Neural progenitor cell (in vitro differentiated cells): ENCODE measurements around the gene LMAN2. TPM values are rescaled to one million over a fixed set of nuclear protein-coding genes. Genes with fewer than 3 reads are reported as not detected.
A peak's percentile ranks its signal among the peaks of the same experiment; 100 is the strongest.

Experiments used
- DNase-seq: peaks from one replicate; pipeline ENCODE4 v3.0.0-alpha.2; 2016; ENCODE audit warnings: low spot score
- H2AFZ ChIP-seq: fragments of 200-600 bp; sonication (generic); replicated peaks from 2 replicates; pipeline ENCODE4 v1.6.1; 2016; ENCODE audit warnings: antibody characterized with exemption
- H3F3A ChIP-seq: fragments of 200-600 bp; sonication (generic); 2 replicates; pipeline ENCODE4 v1.6.1; 2016; ENCODE audit warnings: antibody characterized with exemption, low read depth
- H3K27ac ChIP-seq: fragments of 200-600 bp; sonication (generic); 2 replicates; pipeline ENCODE4 v1.5.1; 2016; ENCODE audit warnings: mild to moderate bottlenecking
- H3K27me3 ChIP-seq: fragments of 200-600 bp; sonication (generic); 2 replicates; pipeline ENCODE4 v1.6.1; 2016; ENCODE audit warnings: mild to moderate bottlenecking, moderate library complexity
- H3K36me3 ChIP-seq: fragments of 200-600 bp; sonication (generic); 2 replicates; pipeline ENCODE4 v1.5.1; 2016
- H3K4me1 ChIP-seq: fragments of 200-600 bp; sonication (generic); 2 replicates; pipeline ENCODE4 v1.6.1; 2016; ENCODE audit warnings: mixed run types
- H3K4me2 ChIP-seq: fragments of 200-600 bp; sonication (generic); 2 replicates; pipeline ENCODE4 v1.6.1; 2016
- H3K4me3 ChIP-seq: fragments of 200-600 bp; sonication (generic); 2 replicates; pipeline ENCODE4 v1.5.1; 2016
- H3K79me2 ChIP-seq: fragments of 200-600 bp; sonication (generic); 2 replicates; pipeline ENCODE4 v1.6.1; 2016; ENCODE audit warnings: low read depth
- H3K9ac ChIP-seq: fragments of 200-600 bp; sonication (generic); 2 replicates; pipeline ENCODE4 v1.6.1; 2016
- H3K9me3 ChIP-seq: fragments of 200-600 bp; sonication (generic); 2 replicates; pipeline ENCODE4 v1.5.1; 2016; ENCODE audit warnings: low read depth
- H4K20me1 ChIP-seq: fragments of 200-600 bp; sonication (generic); 2 replicates; pipeline ENCODE4 v1.6.1; 2016; ENCODE audit warnings: low read depth
- H3K27ac Mint-ChIP-seq: 3 replicates; pipeline ENCODE4 v1.8.0; 2021; ENCODE audit warnings: mixed read lengths
- H3K27me3 Mint-ChIP-seq: 2 replicates; pipeline ENCODE4 v1.8.0; 2022; ENCODE audit warnings: low read depth, mild to moderate bottlenecking, inconsistent platforms, moderate library complexity, mixed read lengths; ENCODE audit not compliant: insufficient read depth
- H3K36me3 Mint-ChIP-seq: 3 replicates; pipeline ENCODE4 v1.8.0; 2021; ENCODE audit warnings: mixed read lengths
- H3K4me1 Mint-ChIP-seq: 3 replicates; pipeline ENCODE4 v1.8.0; 2021; ENCODE audit warnings: mixed read lengths
- H3K4me3 Mint-ChIP-seq: 3 replicates; pipeline ENCODE4 v1.8.0; 2021; ENCODE audit warnings: mild to moderate bottlenecking, moderate library complexity, mixed read lengths
- H3K9me3 Mint-ChIP-seq: 3 replicates; pipeline ENCODE4 v1.8.0; 2020; ENCODE audit warnings: mixed read lengths
- CTCF ChIP-seq: fragments of 200-600 bp; sonication (generic); IDR thresholded peaks from 2 replicates; pipeline ENCODE4 v1.5.1; 2017; ENCODE audit warnings: antibody characterized with exemption, mild to moderate bottlenecking
- EZH2 ChIP-seq: fragments of 200-600 bp; sonication (generic); IDR thresholded peaks from 2 replicates; pipeline ENCODE4 v1.6.1; 2017; ENCODE audit warnings: antibody characterized with exemption, mild to moderate bottlenecking, moderate library complexity
- EZH2phosphoT487 ChIP-seq: fragments of 200-600 bp; sonication (generic); IDR thresholded peaks from 2 replicates; pipeline ENCODE4 v1.6.1; 2017; ENCODE audit warnings: antibody characterized with exemption
- total RNA-seq: library from RNA; depleted of rRNA; stranded (reverse); fragments of >200 nt; gene quantifications from 2 replicates; pipeline ENCODE4 v1.2.3, GENCODE V29; 2015; ENCODE audit warnings: low replicate concordance

The LMAN2 gene
- total RNA-seq = 96.5 and 116 TPM in 2 replicates

- Mint-ChIP-seq H3K27ac (peak within 1 kb of the TSS; percentile 100), H3K9me3 (peaks cover 2% of the 10 kb centered on the region)
- H3F3A ChIP-seq = peaks cover 22% of the 10 kb centered on the region
Measured at GRCh38 chr5:177351392-177352329, at the start of gene LMAN2. Gene LMAN2, minus strand, starts transcription at chr5:177351668. Its CDS starts 21 bp downstream, at chr5:177351647.

GRCh38 chr5:177399997-177400868 is 48.8 kb upstream of the LMAN2 start, which contains the start of gene PFN3:
Gene PFN3, minus strand, starts transcription at chr5:177400661. Its CDS starts 85 bp downstream, at chr5:177400576.
- H3K4me1 Mint-ChIP-seq = peaks cover 10% of the 10 kb centered on the region
- peak within 1 kb of the TSS; percentile 10 for H3K4me3 Mint-ChIP-seq
- peaks cover 40% of the 10 kb centered on the region for H3K27me3 Mint-ChIP-seq
- Histone ChIP-seq H3F3A (peaks cover 19% of the 10 kb centered on the region), H3K4me3 (no peak within 1 kb of the TSS), H3K9me3 (no peaks in the 10 kb centered on the region), H3K9ac (no peak within 1 kb of the TSS), H4K20me1 (no peaks in the 10 kb centered on the region), H3K79me2 (no peaks in the 10 kb centered on the region), H3K4me1 (peaks cover 15% of the 10 kb centered on the region), H3K36me3 (no peaks in the 10 kb centered on the region), H3K4me2 (no peak within 1 kb of the TSS), H2AFZ (no peak within 1 kb of the TSS), H3K27ac (no peak within 1 kb of the TSS), H3K27me3 (peaks cover 58% of the 10 kb centered on the region)
- no peaks in the 10 kb centered on the region for H3K36me3 Mint-ChIP-seq
- H3K9me3 Mint-ChIP-seq = no peaks in the 10 kb centered on the region
- TF ChIP-seq EZH2phosphoT487 (no peak), EZH2 (no peak), CTCF (no peak)
- no peak for DNase-seq
- no peak within 1 kb of the TSS for H3K27ac Mint-ChIP-seq

More at GRCh38 chr5:177351392-177352329, at the start of gene LMAN2:
- H3K9ac ChIP-seq = peak within 1 kb of the TSS; percentile 91
- Mint-ChIP-seq H3K4me3 (peak within 1 kb of the TSS; percentile 98), H3K27me3 (peaks cover 13% of the 10 kb centered on the region), H3K36me3 (no peaks in the 10 kb centered on the region), H3K4me1 (peaks cover 30% of the 10 kb centered on the region)
- peaks cover 12% of the 10 kb centered on the region for H3K4me1 ChIP-seq
- peak within 1 kb of the TSS; percentile 97 for H3K27ac ChIP-seq
- H3K9me3 ChIP-seq = no peaks in the 10 kb centered on the region
- peak; percentile 96 for DNase-seq
- peaks cover 9% of the 10 kb centered on the region for H3K27me3 ChIP-seq
- peaks cover 16% of the 10 kb centered on the region for H4K20me1 ChIP-seq
- peaks cover 47% of the 10 kb centered on the region for H3K79me2 ChIP-seq
- peaks cover 4% of the 10 kb centered on the region for H3K36me3 ChIP-seq
- peak within 1 kb of the TSS; percentile 93 for H2AFZ ChIP-seq
- TF ChIP-seq EZH2 (no peak), CTCF (no peak), EZH2phosphoT487 (no peak)
- H3K4me2 ChIP-seq = peak within 1 kb of the TSS; percentile 95
- peak within 1 kb of the TSS; percentile 80 for H3K4me3 ChIP-seq

- Mint-ChIP-seq H3K36me3 (no peaks in the 10 kb centered on the region), H3K4me3 (no peak overlapping the region), H3K9me3 (no peaks in the 10 kb centered on the region)
Measured at GRCh38 chr5:177397875-177398390, 46.5 kb upstream of the LMAN2 start.

More at GRCh38 chr5:177397875-177398390, 46.5 kb upstream of the LMAN2 start:
- Histone ChIP-seq H3K9me3 (no peaks in the 10 kb centered on the region), H3K9ac (no peak overlapping the region), H3K36me3 (no peaks in the 10 kb centered on the region), H3K79me2 (no peaks in the 10 kb centered on the region), H3K27ac (no peak overlapping the region), H4K20me1 (no peaks in the 10 kb centered on the region), H3F3A (peaks cover 15% of the 10 kb centered on the region), H2AFZ (no peak overlapping the region), H3K4me1 (peaks cover 4% of the 10 kb centered on the region), H3K27me3 (peaks cover 35% of the 10 kb centered on the region), H3K4me2 (no peak overlapping the region), H3K4me3 (no peak overlapping the region)
- no peak for TF ChIP-seq CTCF
- TF ChIP-seq EZH2 = no peak
- no peak for TF ChIP-seq EZH2phosphoT487
- H3K27me3 Mint-ChIP-seq = peaks cover 23% of the 10 kb centered on the region
- H3K27ac Mint-ChIP-seq = no peak overlapping the region
- peaks cover 8% of the 10 kb centered on the region for H3K4me1 Mint-ChIP-seq
- no peak for DNase-seq
